Osteocyte (in vitro differentiated cells): ENCODE data around the gene SUPT20HL1. TPM values are rescaled to one million over a fixed set of nuclear protein-coding genes. Genes with fewer than 3 reads are reported as not detected.
"Not testable (repeated sequence)": the region's sequence is repeated elsewhere in the genome, so short reads cannot be mapped to it uniquely, and the experiment has no call there.

Source experiments
- DNase-seq: peaks from one replicate; pipeline ENCODE4 v3.0.0; 2021; ENCODE audit warnings: mixed read lengths; ENCODE audit not compliant: unreplicated experiment; ENCODE audit errors: extremely low spot score
- H3K27ac Mint-ChIP-seq: one replicate; pipeline ENCODE4 v1.8.0; 2021; ENCODE audit warnings: mild to moderate bottlenecking, mixed read lengths; ENCODE audit not compliant: unreplicated experiment
- H3K27me3 Mint-ChIP-seq: one replicate; pipeline ENCODE4 v1.8.0; 2021; ENCODE audit warnings: mixed read lengths; ENCODE audit not compliant: unreplicated experiment
- H3K36me3 Mint-ChIP-seq: one replicate; pipeline ENCODE4 v1.8.0; 2021; ENCODE audit warnings: mixed read lengths; ENCODE audit not compliant: unreplicated experiment
- H3K4me1 Mint-ChIP-seq: one replicate; pipeline ENCODE4 v1.8.0; 2021; ENCODE audit warnings: mixed read lengths; ENCODE audit not compliant: unreplicated experiment
- H3K4me3 Mint-ChIP-seq: one replicate; pipeline ENCODE4 v1.8.0; 2021; ENCODE audit warnings: mild to moderate bottlenecking, moderate library complexity, mixed read lengths; ENCODE audit not compliant: unreplicated experiment
- H3K9me3 Mint-ChIP-seq: one replicate; pipeline ENCODE4 v1.8.0; 2021; ENCODE audit warnings: mixed read lengths; ENCODE audit not compliant: unreplicated experiment
- CTCF ChIP-seq: fragments of 200-600 bp; sonication (generic); IDR thresholded peaks from 2 replicates; pipeline ENCODE4 v1.5.0; 2021; ENCODE audit warnings: antibody characterized with exemption, mild to moderate bottlenecking, moderate library complexity
- long read RNA-seq: library from polyadenylated mRNA; unstranded; transcript quantifications from one replicate; pipeline ENCODE4 v2.0.0, GENCODE V29; 2021
- total RNA-seq: library from RNA; stranded (reverse); gene quantifications from 2 replicates; pipeline ENCODE4 v1.2.1, GENCODE V29; 2021

The SUPT20HL1 gene
- not detected in 2 replicates for total RNA-seq
- long read RNA-seq: 0 reads

GRCh38 chrX:24360272-24360671 lies at the start of gene SUPT20HL1:
Gene SUPT20HL1 (plus strand): TSS chrX:24360639. CDS start chrX:24362761, 2,122 bp downstream.
- H3K27ac Mint-ChIP-seq: no peak within 1 kb of the TSS
- H3K4me3 Mint-ChIP-seq: no peak within 1 kb of the TSS
- no peaks in the 10 kb centered on the region for H3K9me3 Mint-ChIP-seq
- no peaks in the 10 kb centered on the region for H3K36me3 Mint-ChIP-seq
- peaks cover 5% of the 10 kb centered on the region for H3K4me1 Mint-ChIP-seq
- H3K27me3 Mint-ChIP-seq: no peaks in the 10 kb centered on the region
- TF ChIP-seq CTCF: no peak
- DNase-seq: no peak

- H3K4me3 Mint-ChIP-seq, H3K9me3 Mint-ChIP-seq, H3K27me3 Mint-ChIP-seq, H3K36me3 Mint-ChIP-seq, DNase-seq, H3K4me1 Mint-ChIP-seq, H3K27ac Mint-ChIP-seq: not testable (repeated sequence)
Observed at GRCh38 chrX:24310916-24311315, 49.5 kb upstream of the SUPT20HL1 start.

GRCh38 chrX:24311507-24312248 lies 48.8 kb upstream of the SUPT20HL1 start:
- H3K4me3 Mint-ChIP-seq, H3K9me3 Mint-ChIP-seq, H3K27me3 Mint-ChIP-seq, DNase-seq, H3K27ac Mint-ChIP-seq, H3K4me1 Mint-ChIP-seq, H3K36me3 Mint-ChIP-seq: not testable (repeated sequence)

- not testable (repeated sequence) for H3K27me3 Mint-ChIP-seq, H3K4me1 Mint-ChIP-seq, H3K36me3 Mint-ChIP-seq, H3K27ac Mint-ChIP-seq, H3K9me3 Mint-ChIP-seq, DNase-seq, H3K4me3 Mint-ChIP-seq
Observed at GRCh38 chrX:24312249-24312607, 48.2 kb upstream of the SUPT20HL1 start.

GRCh38 chrX:24314019-24314635 lies 46.3 kb upstream of the SUPT20HL1 start, which contains the start of gene SUPT20HL2:
Gene SUPT20HL2 (minus strand): TSS chrX:24314069. CDS start chrX:24313315, 754 bp downstream.
- Mint-ChIP-seq H3K27ac (no peak within 1 kb of the TSS), H3K27me3 (no peaks in the 10 kb centered on the region), H3K9me3 (no peaks in the 10 kb centered on the region), H3K4me3 (no peak within 1 kb of the TSS), H3K36me3 (no peaks in the 10 kb centered on the region), H3K4me1 (no peaks in the 10 kb centered on the region)
- no peak for TF ChIP-seq CTCF
- DNase-seq: no peak

- no peak for DNase-seq
- no peak overlapping the region for H3K4me3 Mint-ChIP-seq
Observed at GRCh38 chrX:24316111-24316510, 44.3 kb upstream of the SUPT20HL1 start.

More at GRCh38 chrX:24316111-24316510, 44.3 kb upstream of the SUPT20HL1 start:
- Mint-ChIP-seq H3K27me3 (no peaks in the 10 kb centered on the region), H3K4me1 (no peaks in the 10 kb centered on the region), H3K9me3 (no peaks in the 10 kb centered on the region), H3K36me3 (no peaks in the 10 kb centered on the region), H3K27ac (no peak overlapping the region)
- no peak for TF ChIP-seq CTCF
